Chondrocyte (in vitro differentiated cells): ENCODE data around the gene CRYAB. TPM values are rescaled to one million over a fixed set of nuclear protein-coding genes. Genes with fewer than 3 reads are reported as not detected.
"Not testable (repeated sequence)": the region's sequence is repeated elsewhere in the genome, so short reads cannot be mapped to it uniquely, and the experiment has no call there.

Experiments used
- DNase-seq: peaks from one replicate; pipeline ENCODE4 v3.0.0; 2021; ENCODE audit warnings: mixed read lengths, low spot score
- H3K27ac Mint-ChIP-seq: one replicate; pipeline ENCODE4 v1.8.0; 2021; ENCODE audit warnings: mild to moderate bottlenecking, moderate library complexity, mixed read lengths; ENCODE audit not compliant: unreplicated experiment
- H3K27me3 Mint-ChIP-seq: 2 replicates; pipeline ENCODE4 v1.8.0; 2021; ENCODE audit warnings: low read depth, mixed read lengths
- H3K36me3 Mint-ChIP-seq: 2 replicates; pipeline ENCODE4 v1.8.0; 2021; ENCODE audit warnings: low read depth, mixed read lengths
- H3K4me1 Mint-ChIP-seq: 2 replicates; pipeline ENCODE4 v1.8.0; 2021; ENCODE audit warnings: low read depth, mild to moderate bottlenecking, mixed read lengths
- H3K4me3 Mint-ChIP-seq: one replicate; pipeline ENCODE4 v1.8.0; 2021; ENCODE audit warnings: mild to moderate bottlenecking, moderate library complexity, mixed read lengths; ENCODE audit not compliant: unreplicated experiment
- H3K9me3 Mint-ChIP-seq: 2 replicates; pipeline ENCODE4 v1.8.0; 2021; ENCODE audit warnings: low read depth, mixed read lengths
- CTCF ChIP-seq: fragments of 200-600 bp; sonication (generic); IDR thresholded peaks from 2 replicates; pipeline ENCODE4 v1.5.0; 2021; ENCODE audit warnings: antibody characterized with exemption, mild to moderate bottlenecking, moderate library complexity
- total RNA-seq: library from RNA; stranded (reverse); gene quantifications from 3 replicates; pipeline ENCODE4 v1.2.1, GENCODE V29; 2021

CRYAB gene
- total RNA-seq, 1 donor from 2014 or later = 1,975 TPM

- no peak overlapping the region for H3K27ac Mint-ChIP-seq
These were observed 22.3 kb upstream of the CRYAB start for GRCh38 chr11:111933872-111934271.

GRCh38 chr11:111933176-111933575 is 21.6 kb upstream of the CRYAB start:
- H3K4me1 Mint-ChIP-seq = peaks cover 37% of the 10 kb centered on the region
- not testable (repeated sequence) for H3K27ac Mint-ChIP-seq, H3K9me3 Mint-ChIP-seq, H3K27me3 Mint-ChIP-seq, DNase-seq, H3K4me3 Mint-ChIP-seq, H3K36me3 Mint-ChIP-seq

More at GRCh38 chr11:111933872-111934271, 22.3 kb upstream of the CRYAB start:
- DNase-seq = no peak
- Mint-ChIP-seq H3K36me3 (no peaks in the 10 kb centered on the region), H3K4me1 (peaks cover 44% of the 10 kb centered on the region), H3K9me3 (no peaks in the 10 kb centered on the region), H3K4me3 (no peak overlapping the region), H3K27me3 (no peaks in the 10 kb centered on the region)
- no peak for TF ChIP-seq CTCF

- no peak for DNase-seq
- Mint-ChIP-seq H3K4me1 (peaks cover 31% of the 10 kb centered on the region), H3K27me3 (no peaks in the 10 kb centered on the region), H3K9me3 (no peaks in the 10 kb centered on the region), H3K36me3 (no peaks in the 10 kb centered on the region), H3K4me3 (no peak overlapping the region), H3K27ac (no peak overlapping the region)
- no peak for TF ChIP-seq CTCF
These were observed 21.0 kb upstream of the CRYAB start for GRCh38 chr11:111932611-111932950.

GRCh38 chr11:111930472-111930871 is 18.9 kb upstream of the CRYAB start:
- no peak for DNase-seq
- H3K27ac Mint-ChIP-seq = no peak overlapping the region
- peaks cover 29% of the 10 kb centered on the region for H3K4me1 Mint-ChIP-seq
- H3K36me3 Mint-ChIP-seq = no peaks in the 10 kb centered on the region
- TF ChIP-seq CTCF = no peak
- no peaks in the 10 kb centered on the region for H3K27me3 Mint-ChIP-seq
- no peak overlapping the region for H3K4me3 Mint-ChIP-seq
- H3K9me3 Mint-ChIP-seq = no peaks in the 10 kb centered on the region

GRCh38 chr11:111926505-111927391 is 15.2 kb upstream of the CRYAB start:
- no peaks in the 10 kb centered on the region for H3K36me3 Mint-ChIP-seq
- peak overlapping the region; percentile 74 for H3K4me3 Mint-ChIP-seq
- H3K4me1 Mint-ChIP-seq = peaks cover 48% of the 10 kb centered on the region
- peak; percentile 98 for DNase-seq
- H3K27me3 Mint-ChIP-seq = no peaks in the 10 kb centered on the region
- no peaks in the 10 kb centered on the region for H3K9me3 Mint-ChIP-seq
- peak; percentile 35 for TF ChIP-seq CTCF
- peak overlapping the region; percentile 95 for H3K27ac Mint-ChIP-seq

GRCh38 chr11:111925953-111926352 is 14.4 kb upstream of the CRYAB start:
- no peaks in the 10 kb centered on the region for H3K36me3 Mint-ChIP-seq
- no peaks in the 10 kb centered on the region for H3K27me3 Mint-ChIP-seq
- H3K27ac Mint-ChIP-seq = peak overlapping the region; percentile 95
- H3K4me3 Mint-ChIP-seq = no peak overlapping the region
- H3K4me1 Mint-ChIP-seq = peaks cover 55% of the 10 kb centered on the region
- TF ChIP-seq CTCF = no peak
- no peaks in the 10 kb centered on the region for H3K9me3 Mint-ChIP-seq
- no peak for DNase-seq
